GM19452 (cell line): Measurements from ENCODE around the gene SP110.
"Not testable (repeated sequence)": the region's sequence is repeated elsewhere in the genome, so short reads cannot be mapped to it uniquely, and the experiment has no call there.

ENCODE experiments used
- ATAC-seq: cut with Tn5 transposase; IDR thresholded peaks from one replicate; pipeline ENCODE4 v1.9.1; 2021; ENCODE audit not compliant: unreplicated experiment

SP110 gene

GRCh38 chr2:230129343-230129742 lies 90.4 kb downstream of the SP110 start:
- ATAC-seq = no peak

DNA sequence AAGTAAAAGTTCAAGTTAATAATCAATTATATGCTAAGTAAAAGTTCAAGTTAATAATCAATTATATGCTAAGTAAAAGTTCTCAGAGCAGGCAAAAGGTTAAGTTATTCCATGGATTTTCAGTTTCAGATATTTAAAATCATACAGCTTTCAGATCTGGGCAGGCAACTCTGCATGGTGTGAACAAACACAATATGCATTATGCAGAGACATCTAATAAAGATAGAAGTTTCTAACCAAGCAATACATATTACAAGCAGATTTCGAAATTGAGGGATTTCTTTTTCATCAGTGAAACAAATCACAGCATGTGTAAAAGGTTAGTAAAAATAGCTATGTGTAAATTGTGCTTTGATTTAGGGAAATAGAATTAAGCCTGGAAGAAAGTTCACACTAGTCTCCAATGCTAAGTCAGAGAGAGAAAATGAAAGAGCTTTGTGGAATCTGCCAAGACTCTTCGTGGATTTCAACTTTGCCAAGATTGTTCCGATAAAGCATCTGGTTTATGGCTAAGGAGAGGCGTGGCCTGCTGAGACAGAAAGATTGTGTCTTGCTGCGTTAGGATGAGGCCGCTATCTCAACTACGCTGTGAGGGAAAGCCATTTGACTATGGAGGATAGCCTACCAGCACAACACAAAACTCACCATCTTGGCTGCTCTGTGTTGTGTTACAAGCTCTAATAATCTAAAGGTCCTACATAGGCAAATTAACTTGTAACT lies 91.0 kb downstream of the SP110 start:
- no peak for ATAC-seq

- no peak for ATAC-seq
Measured at GRCh38 chr2:230127195-230127594, 92.6 kb downstream of the SP110 start.

DNA sequence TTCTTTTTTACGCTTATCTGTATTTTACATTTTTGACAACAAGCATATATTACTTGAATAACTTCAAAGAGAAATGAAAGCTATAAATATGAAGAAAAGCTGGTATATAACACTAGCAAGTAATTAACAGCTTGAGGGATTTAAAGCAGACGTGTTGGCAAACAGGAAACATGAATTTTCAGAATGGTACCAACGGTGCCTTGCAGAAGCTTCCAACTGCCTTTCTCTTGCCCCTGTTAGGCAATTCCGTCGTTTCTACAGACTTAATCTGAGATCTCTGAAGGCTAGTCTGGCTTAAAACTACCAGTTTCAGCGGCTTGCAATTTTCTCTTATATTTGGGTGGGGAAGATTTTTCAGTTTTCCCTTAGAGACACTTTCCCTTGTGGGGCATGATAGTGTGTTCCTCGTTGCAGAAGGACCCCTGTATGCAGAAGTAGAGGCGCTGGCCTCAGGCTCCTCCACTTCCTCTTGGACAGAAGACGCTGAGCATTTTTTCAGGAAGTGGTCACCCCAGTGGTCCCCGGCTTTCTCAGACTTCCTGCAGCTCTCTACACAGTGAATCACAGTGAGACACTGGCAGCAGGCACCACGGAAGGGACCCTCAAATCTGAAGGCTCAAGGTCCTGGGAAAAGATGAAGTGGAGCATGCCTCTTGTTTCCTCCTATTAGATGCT lies 94.9 kb downstream of the SP110 start:
- ATAC-seq = peak; percentile 84

DNA sequence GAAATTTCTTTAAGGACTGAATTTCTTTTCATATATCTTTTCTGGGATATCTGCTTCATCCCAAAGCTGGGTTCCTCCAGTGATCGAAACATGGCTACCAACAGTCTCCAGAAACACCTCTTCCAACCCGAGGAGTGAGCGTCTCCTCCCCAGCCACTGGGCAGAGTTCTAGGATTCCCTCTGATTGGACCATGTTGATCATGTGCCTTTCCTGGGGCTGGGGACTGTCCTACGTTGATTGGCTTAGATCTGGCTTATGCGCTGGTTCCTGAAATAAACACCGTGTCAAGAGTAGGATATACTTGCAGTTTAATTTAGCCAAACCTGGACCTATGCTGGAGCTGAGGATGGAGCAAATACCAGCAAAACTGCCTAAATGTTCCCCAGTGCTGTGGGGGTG lies 95.5 kb downstream of the SP110 start:
- ATAC-seq = no peak

DNA sequence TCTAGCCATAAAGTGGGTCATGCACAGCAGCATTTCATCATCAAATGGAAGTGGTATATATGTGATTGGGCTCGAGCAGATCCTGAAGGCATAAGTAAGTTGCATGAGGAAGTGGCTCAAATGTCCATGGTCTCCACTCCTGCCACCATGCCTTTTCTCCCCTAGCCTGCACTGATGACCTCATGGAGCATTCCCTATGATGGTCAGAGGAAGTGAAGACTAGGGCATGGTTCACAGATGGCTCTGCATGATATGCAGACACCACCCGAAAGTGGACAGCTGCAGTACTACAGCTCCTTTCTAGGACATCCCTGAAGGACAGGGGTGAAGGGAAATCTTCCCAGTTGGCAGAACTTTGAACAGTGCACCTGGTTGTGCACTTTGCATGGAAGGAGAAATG lies 99.4 kb downstream of the SP110 start:
- not testable (repeated sequence) for ATAC-seq

DNA sequence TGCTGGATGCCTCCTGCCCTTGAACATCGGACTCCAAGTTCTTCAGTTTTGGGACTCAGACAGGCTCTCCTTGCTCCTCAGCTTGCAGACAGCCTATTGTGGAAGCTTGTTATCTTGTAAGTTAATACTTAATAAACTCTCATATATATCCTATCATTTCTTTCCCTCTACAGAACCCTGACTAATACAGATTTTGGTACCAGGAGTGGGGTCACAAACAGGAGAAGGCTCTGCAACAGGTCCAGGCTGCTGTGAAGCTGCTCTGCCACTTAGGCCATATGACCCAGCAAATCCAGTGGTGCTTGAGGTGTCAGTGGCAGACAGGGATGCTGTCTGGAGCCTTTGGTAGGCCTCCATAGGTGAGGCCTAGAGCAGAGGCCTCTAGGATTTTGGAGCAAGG lies 100.0 kb downstream of the SP110 start:
- not testable (repeated sequence) for ATAC-seq
